Esophagus mucosa (tissue), 1 donor: ENCODE data around the gene RTKN2. TPM values are rescaled to one million over a fixed set of nuclear protein-coding genes. Genes with fewer than 3 reads are reported as not detected.

Source experiments
- ATAC-seq: fragments of 200-7000 bp; cut with Tn5 transposase; one replicate; pipeline ENCODE4 v1.9.1; 2020
- total RNA-seq: library from RNA; stranded (reverse); gene quantifications from one replicate; pipeline ENCODE4 v1.2.4, GENCODE V29; 2023
- donor health status: DM: yes; HTN: yes; CAD: no.

The RTKN2 gene
- total RNA-seq, 1 donor from 2014 or later, result 8.9 TPM

- no peak for ATAC-seq
Measured at GRCh38 chr10:62170732-62171131, 97.9 kb downstream of the RTKN2 start.

- no peak for ATAC-seq
Measured at GRCh38 chr10:62166331-62167131, 102.1 kb downstream of the RTKN2 start.

GRCh38 chr10:62165803-62166202, 102.8 kb downstream of the RTKN2 start:
- ATAC-seq, result no peak

GRCh38 chr10:62163024-62163423, 105.6 kb downstream of the RTKN2 start:
- ATAC-seq, result no peak

GRCh38 chr10:62162261-62162981, 106.2 kb downstream of the RTKN2 start:
- no peak for ATAC-seq

- peak; percentile 93 for ATAC-seq
Measured at GRCh38 chr10:62159351-62159750, 109.3 kb downstream of the RTKN2 start.

- no peak for ATAC-seq
Measured at GRCh38 chr10:62157601-62158000, 111.0 kb downstream of the RTKN2 start.

- ATAC-seq, result no peak
Measured at GRCh38 chr10:62155054-62155680, 113.5 kb downstream of the RTKN2 start.

GRCh38 chr10:62154231-62154630, 114.4 kb downstream of the RTKN2 start:
- ATAC-seq, result peak; percentile 18

GRCh38 chr10:62153191-62153590, 115.5 kb downstream of the RTKN2 start:
- ATAC-seq, result peak; percentile 80

- no peak for ATAC-seq
Measured at GRCh38 chr10:62149621-62150020, 119.0 kb downstream of the RTKN2 start.

- ATAC-seq, result no peak
Measured at GRCh38 chr10:62148155-62148554, 120.5 kb downstream of the RTKN2 start.

- ATAC-seq, result no peak
Measured at GRCh38 chr10:62147425-62147824, 121.2 kb downstream of the RTKN2 start.

GRCh38 chr10:62136931-62137330, 131.7 kb downstream of the RTKN2 start:
- ATAC-seq, result peak; percentile 20

- ATAC-seq, result no peak
Measured at GRCh38 chr10:62133618-62134017, 135.0 kb downstream of the RTKN2 start.

Other genes with a start within 250 kb of the RTKN2 start
- gene ZNF365, start 105.5 kb upstream of the RTKN2 start, total RNA-seq, result 5.2 TPM